Measurements from ENCODE around the gene ZNF410. TPM values are rescaled to one million over a fixed set of nuclear protein-coding genes. Genes with fewer than 3 reads are reported as not detected.
A peak's percentile ranks its signal among the peaks of the same experiment; 100 is the strongest.
"Not testable (repeated sequence)": the region's sequence is repeated elsewhere in the genome, so short reads cannot be mapped to it uniquely, and the experiment has no call there.

ZNF410 gene
- total RNA-seq, 1 experiment from 2014 or later, result 73.8 TPM

- H4K20me1 ChIP-seq (ENCODE audit: insufficient read depth, low read depth, low read length), result no peaks in the 10 kb centered on the region
- H2AFZ ChIP-seq (ENCODE audit: low read length), result peak within 1 kb of the TSS; percentile 80
- peak within 1 kb of the TSS; percentile 73 for H3K4me2 ChIP-seq (ENCODE audit: low read depth, low read length, poor library complexity, severe bottlenecking)
- no peaks in the 10 kb centered on the region for H3K9me2 ChIP-seq (replicated peaks; ENCODE audit: insufficient read depth, low read length)
- peaks cover 11% of the 10 kb centered on the region; the same call in 1 of the 2 replicates for H3K79me2 ChIP-seq (ENCODE audit: low read length)
- no peaks in the 10 kb centered on the region for H3K9me3 ChIP-seq (ENCODE audit: low read length)
- peak within 1 kb of the TSS; percentile 91 for H3K9ac ChIP-seq (ENCODE audit: low read length)
- DNase-seq, result peak; percentile 98
- H3K4me3 ChIP-seq (ENCODE audit: low read length), result peak within 1 kb of the TSS; percentile 74
- peaks cover 28% of the 10 kb centered on the region for H3K4me1 ChIP-seq (ENCODE audit: low read length)
- H3K27ac ChIP-seq (ENCODE audit: low read length), result peak within 1 kb of the TSS; percentile 92
- no peaks in the 10 kb centered on the region for H3K36me3 ChIP-seq (ENCODE audit: insufficient read depth, low read length)
- no peaks in the 10 kb centered on the region for H3K27me3 ChIP-seq (ENCODE audit: low read length)
Measured at GRCh38 chr14:73851567-73852382, 34.9 kb upstream of the ZNF410 start, which contains the start of gene PTGR2. TSS of gene PTGR2 (plus strand) at chr14:73851831. CDS start at chr14:73858863, 7,032 bp downstream.

- no peak overlapping the region for H3K9ac ChIP-seq (ENCODE audit: low read length)
- peaks cover 13% of the 10 kb centered on the region for H3K4me1 ChIP-seq (ENCODE audit: low read length)
- H3K27me3 ChIP-seq (ENCODE audit: low read length), result no peaks in the 10 kb centered on the region
- H4K20me1 ChIP-seq (ENCODE audit: insufficient read depth, low read depth, low read length), result no peaks in the 10 kb centered on the region
- no peak overlapping the region for H3K4me2 ChIP-seq (ENCODE audit: low read depth, low read length, poor library complexity, severe bottlenecking)
- 0 out of 2 replicates have a peak, but pooled peaks cover 3% of the 10 kb centered on the region for H3K79me2 ChIP-seq (ENCODE audit: low read length)
- H3K36me3 ChIP-seq (ENCODE audit: insufficient read depth, low read length), result peaks cover 8% of the 10 kb centered on the region; the same call in 1 of the 2 replicates
- H3K9me3 ChIP-seq (ENCODE audit: low read length), result no peaks in the 10 kb centered on the region
- no peak overlapping the region for H3K27ac ChIP-seq (ENCODE audit: low read length)
- no peaks in the 10 kb centered on the region for H3K9me2 ChIP-seq (replicated peaks; ENCODE audit: insufficient read depth, low read length)
- DNase-seq, result no peak
- no peak overlapping the region for H2AFZ ChIP-seq (ENCODE audit: low read length)
- no peak overlapping the region for H3K4me3 ChIP-seq (ENCODE audit: low read length)
Measured at GRCh38 chr14:73859145-73859544, 27.5 kb upstream of the ZNF410 start.

- H3K9me2 ChIP-seq (replicated peaks; ENCODE audit: insufficient read depth, low read length), result no peaks in the 10 kb centered on the region
- H3K27me3 ChIP-seq (ENCODE audit: low read length), result no peaks in the 10 kb centered on the region
- H3K27ac ChIP-seq (ENCODE audit: low read length), result no peak overlapping the region
- DNase-seq, result no peak
- no peaks in the 10 kb centered on the region for H4K20me1 ChIP-seq (ENCODE audit: insufficient read depth, low read depth, low read length)
- H3K9me3 ChIP-seq (ENCODE audit: low read length), result no peaks in the 10 kb centered on the region
- no peak overlapping the region for H3K4me2 ChIP-seq (ENCODE audit: low read depth, low read length, poor library complexity, severe bottlenecking)
- no peak overlapping the region for H3K4me3 ChIP-seq (ENCODE audit: low read length)
- no peak overlapping the region for H3K9ac ChIP-seq (ENCODE audit: low read length)
- peaks cover 8% of the 10 kb centered on the region for H3K4me1 ChIP-seq (ENCODE audit: low read length)
- H3K36me3 ChIP-seq (ENCODE audit: insufficient read depth, low read length), result peaks cover 8% of the 10 kb centered on the region; the same call in 1 of the 2 replicates
- 0 out of 2 replicates have a peak, but pooled peaks cover 3% of the 10 kb centered on the region for H3K79me2 ChIP-seq (ENCODE audit: low read length)
- no peak overlapping the region for H2AFZ ChIP-seq (ENCODE audit: low read length)
Measured at GRCh38 chr14:73861073-73861472, 25.6 kb upstream of the ZNF410 start.

- Histone ChIP-seq H3K9me3 (ENCODE audit: low read length) (no peaks in the 10 kb centered on the region), H3K9ac (ENCODE audit: low read length) (no peak overlapping the region), H3K36me3 (ENCODE audit: insufficient read depth, low read length) (peaks cover 8% of the 10 kb centered on the region; the same call in 1 of the 2 replicates), H4K20me1 (ENCODE audit: insufficient read depth, low read depth, low read length) (no peaks in the 10 kb centered on the region), H3K9me2 (replicated peaks; ENCODE audit: insufficient read depth, low read length) (no peaks in the 10 kb centered on the region), H2AFZ (ENCODE audit: low read length) (no peak overlapping the region), H3K27me3 (ENCODE audit: low read length) (no peaks in the 10 kb centered on the region), H3K4me3 (ENCODE audit: low read length) (no peak overlapping the region), H3K79me2 (ENCODE audit: low read length) (0 out of 2 replicates have a peak, but pooled peaks cover 3% of the 10 kb centered on the region), H3K27ac (ENCODE audit: low read length) (no peak overlapping the region), H3K4me1 (ENCODE audit: low read length) (peaks cover 8% of the 10 kb centered on the region), H3K4me2 (ENCODE audit: low read depth, low read length, poor library complexity, severe bottlenecking) (no peak overlapping the region)
- no peak for DNase-seq
Measured at GRCh38 chr14:73862480-73862879, 24.2 kb upstream of the ZNF410 start.

- Histone ChIP-seq H3K4me1 (ENCODE audit: low read length) (peaks cover 8% of the 10 kb centered on the region), H4K20me1 (ENCODE audit: insufficient read depth, low read depth, low read length) (no peaks in the 10 kb centered on the region), H3K4me3 (ENCODE audit: low read length) (no peak overlapping the region), H3K79me2 (ENCODE audit: low read length) (0 out of 2 replicates have a peak, but pooled peaks cover 3% of the 10 kb centered on the region), H3K9ac (ENCODE audit: low read length) (no peak overlapping the region), H2AFZ (ENCODE audit: low read length) (no peak overlapping the region), H3K27me3 (ENCODE audit: low read length) (no peaks in the 10 kb centered on the region), H3K36me3 (ENCODE audit: insufficient read depth, low read length) (peaks cover 8% of the 10 kb centered on the region; the same call in 1 of the 2 replicates), H3K27ac (ENCODE audit: low read length) (no peak overlapping the region), H3K9me3 (ENCODE audit: low read length) (no peaks in the 10 kb centered on the region), H3K9me2 (replicated peaks; ENCODE audit: insufficient read depth, low read length) (no peaks in the 10 kb centered on the region), H3K4me2 (ENCODE audit: low read depth, low read length, poor library complexity, severe bottlenecking) (no peak overlapping the region)
- DNase-seq, result no peak
Measured at GRCh38 chr14:73863209-73863608, 23.4 kb upstream of the ZNF410 start.

- Histone ChIP-seq H3K27ac (ENCODE audit: low read length) (no peak overlapping the region), H3K4me1 (ENCODE audit: low read length) (no peaks in the 10 kb centered on the region), H3K4me3 (ENCODE audit: low read length) (no peak overlapping the region), H3K9me3 (ENCODE audit: low read length) (no peaks in the 10 kb centered on the region), H3K79me2 (ENCODE audit: low read length) (0 out of 2 replicates have a peak, but pooled peaks cover 3% of the 10 kb centered on the region), H3K9ac (ENCODE audit: low read length) (no peak overlapping the region), H3K27me3 (ENCODE audit: low read length) (no peaks in the 10 kb centered on the region), H3K9me2 (replicated peaks; ENCODE audit: insufficient read depth, low read length) (no peaks in the 10 kb centered on the region), H3K36me3 (ENCODE audit: insufficient read depth, low read length) (peaks cover 8% of the 10 kb centered on the region; the same call in 1 of the 2 replicates), H3K4me2 (ENCODE audit: low read depth, low read length, poor library complexity, severe bottlenecking) (no peak overlapping the region), H2AFZ (ENCODE audit: low read length) (no peak overlapping the region), H4K20me1 (ENCODE audit: insufficient read depth, low read depth, low read length) (no peaks in the 10 kb centered on the region)
- no peak for DNase-seq
Measured at GRCh38 chr14:73865534-73866113, 21.0 kb upstream of the ZNF410 start.

- H3K36me3 ChIP-seq (ENCODE audit: insufficient read depth, low read length); H3K4me2 ChIP-seq (ENCODE audit: low read depth, low read length, poor library complexity, severe bottlenecking); H3K9me3 ChIP-seq (ENCODE audit: low read length); H3K9me2 ChIP-seq (replicated peaks; ENCODE audit: insufficient read depth, low read length); H3K79me2 ChIP-seq (ENCODE audit: low read length); H3K4me3 ChIP-seq (ENCODE audit: low read length); DNase-seq; H3K27me3 ChIP-seq (ENCODE audit: low read length); H4K20me1 ChIP-seq (ENCODE audit: insufficient read depth, low read depth, low read length); H2AFZ ChIP-seq (ENCODE audit: low read length); H3K27ac ChIP-seq (ENCODE audit: low read length); H3K4me1 ChIP-seq (ENCODE audit: low read length); H3K9ac ChIP-seq (ENCODE audit: low read length): not testable (repeated sequence)
Measured at GRCh38 chr14:73869754-73870153, 16.9 kb upstream of the ZNF410 start.

DNA sequence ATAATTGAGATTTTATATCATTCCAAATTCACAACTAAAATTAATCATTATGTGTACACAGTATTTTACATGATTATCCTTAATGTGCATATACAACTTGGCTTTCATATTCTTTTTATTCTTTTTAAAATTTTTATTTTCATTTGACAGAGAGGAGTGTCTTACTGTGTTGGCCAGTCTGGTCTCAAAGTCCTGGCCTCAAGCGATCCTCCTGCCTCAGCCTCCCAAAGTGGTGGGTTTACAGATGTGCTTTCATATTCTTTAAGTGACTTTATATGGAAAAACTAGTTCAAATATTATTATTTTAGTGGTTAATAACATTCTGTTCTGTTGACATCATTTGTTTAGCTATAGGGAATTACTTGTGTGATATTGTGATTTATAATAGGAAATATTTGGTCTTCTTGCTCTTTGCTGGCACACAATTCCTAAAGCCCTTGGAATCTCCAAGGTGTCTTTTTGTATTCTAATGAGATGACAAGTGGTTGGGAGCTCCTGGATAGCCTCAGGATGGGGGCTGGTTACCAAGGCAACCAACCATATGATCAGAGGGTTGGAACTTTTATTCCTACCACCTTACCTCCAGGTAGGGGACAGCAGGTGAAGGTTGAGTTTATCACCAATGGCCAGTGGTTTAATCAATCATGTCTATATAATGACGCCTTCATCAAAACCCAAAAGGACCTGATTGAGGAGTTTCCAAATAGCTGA, 16.0 kb upstream of the ZNF410 start:
- Histone ChIP-seq H4K20me1 (ENCODE audit: insufficient read depth, low read depth, low read length) (no peaks in the 10 kb centered on the region), H3K9ac (ENCODE audit: low read length) (no peak overlapping the region), H3K9me2 (replicated peaks; ENCODE audit: insufficient read depth, low read length) (no peaks in the 10 kb centered on the region), H3K27ac (ENCODE audit: low read length) (no peak overlapping the region), H3K79me2 (ENCODE audit: low read length) (no peaks in the 10 kb centered on the region), H3K4me3 (ENCODE audit: low read length) (no peak overlapping the region), H3K36me3 (ENCODE audit: insufficient read depth, low read length) (no peaks in the 10 kb centered on the region), H3K27me3 (ENCODE audit: low read length) (no peaks in the 10 kb centered on the region), H3K9me3 (ENCODE audit: low read length) (no peaks in the 10 kb centered on the region), H3K4me2 (ENCODE audit: low read depth, low read length, poor library complexity, severe bottlenecking) (no peak overlapping the region), H2AFZ (ENCODE audit: low read length) (no peak overlapping the region), H3K4me1 (ENCODE audit: low read length) (peaks cover 3% of the 10 kb centered on the region; the same call in 1 of the 2 replicates)
- no peak for DNase-seq

Data from Karpas-422 (cell line).